SU-DHL-6 (cell line): ENCODE measurements around the gene CYP2E1.
"Not testable (repeated sequence)": the region's sequence is repeated elsewhere in the genome, so short reads cannot be mapped to it uniquely, and the experiment has no call there.

Source experiments
- H2AFZ ChIP-seq: fragments of 200-600 bp; sonication (generic); 2 replicates; pipeline ENCODE4 v1.6.1; 2014; ENCODE audit warnings: low read depth, mild to moderate bottlenecking, moderate library complexity, mixed read lengths, antibody characterized with exemption, low read length; ENCODE audit not compliant: severe bottlenecking
- H3F3A ChIP-seq: fragments of 200-600 bp; shearing (Covaris generic); 2 replicates; pipeline ENCODE4 v1.6.0; 2016; ENCODE audit warnings: antibody characterized with exemption, mild to moderate bottlenecking; ENCODE audit not compliant: insufficient read depth
- H3K27ac ChIP-seq: fragments of 200-600 bp; sonication (generic); 2 replicates; pipeline ENCODE4 v1.5.1; 2016; ENCODE audit warnings: low read depth, mild to moderate bottlenecking, low read length, moderate library complexity, mixed read lengths
- H3K27me3 ChIP-seq: fragments of 200-600 bp; sonication (generic), shearing (Covaris generic); 2 replicates; pipeline ENCODE4 v1.6.0; 2014; ENCODE audit warnings: mild to moderate bottlenecking, low read length
- H3K36me3 ChIP-seq: fragments of 200-600 bp; sonication (generic); 2 replicates; pipeline ENCODE4 v1.6.1; 2014; ENCODE audit warnings: mild to moderate bottlenecking, low read length, mixed read lengths
- H3K4me2 ChIP-seq: fragments of 300-600, 200-600 bp; shearing (Covaris generic), sonication (generic); 2 replicates; pipeline ENCODE4 v1.6.0; 2014; ENCODE audit warnings: low read length, low read depth, mild to moderate bottlenecking; ENCODE audit not compliant: poor library complexity, severe bottlenecking
- H3K4me3 ChIP-seq: fragments of 200-600 bp; sonication (generic); 2 replicates; pipeline ENCODE4 v1.5.1; 2014; ENCODE audit warnings: antibody characterized with exemption, low read length, mild to moderate bottlenecking, mixed read lengths; ENCODE audit not compliant: insufficient read depth, poor library complexity, severe bottlenecking
- H3K79me2 ChIP-seq: fragments of 200-600 bp; sonication (generic); 2 replicates; pipeline ENCODE4 v1.6.1; 2014; ENCODE audit warnings: mild to moderate bottlenecking, low read length, moderate library complexity; ENCODE audit not compliant: insufficient read depth
- H3K9ac ChIP-seq: fragments of 200-600 bp; sonication (generic); 2 replicates; pipeline ENCODE4 v1.7.0; 2014; ENCODE audit warnings: mild to moderate bottlenecking, low read length
- H3K9me2 ChIP-seq: fragments of 200-600 bp; sonication (generic); replicated peaks from 2 replicates; pipeline ENCODE4 v1.6.1; 2014; ENCODE audit warnings: low read length; ENCODE audit not compliant: insufficient read depth
- H3K9me3 ChIP-seq: fragments of 200-600 bp; sonication (generic); 2 replicates; pipeline ENCODE4 v1.6.1; 2014; ENCODE audit warnings: low read length, mixed read lengths; ENCODE audit not compliant: insufficient read depth
- H4K20me1 ChIP-seq: fragments of 200-600 bp; sonication (generic); 2 replicates; pipeline ENCODE4 v1.6.1; 2014; ENCODE audit warnings: low read depth, mild to moderate bottlenecking, antibody characterized with exemption, low read length, moderate library complexity, mixed read lengths

CYP2E1 gene

GRCh38 chr10:133577037-133577436 is 49.9 kb downstream of the CYP2E1 start:
- H3K27me3 ChIP-seq, H3K9me3 ChIP-seq, H3F3A ChIP-seq, H3K79me2 ChIP-seq, H3K4me3 ChIP-seq, H3K36me3 ChIP-seq, H3K27ac ChIP-seq, H3K4me2 ChIP-seq, H3K9me2 ChIP-seq, H2AFZ ChIP-seq, H3K9ac ChIP-seq, H4K20me1 ChIP-seq: not testable (repeated sequence)
